GM12892 (cell line): Measurements from ENCODE around the gene TAF6.

Experiments
- POLR2A ChIP-seq: IDR thresholded peaks from 2 replicates; pipeline ENCODE4 v1.6.1; 2011; ENCODE audit warnings: low read depth, low read length, control low read depth
- POLR2AphosphoS5 ChIP-seq: IDR thresholded peaks from 2 replicates; pipeline ENCODE4 v1.6.1; 2011; ENCODE audit warnings: low read depth, low read length, control low read depth
- TAF1 ChIP-seq: IDR thresholded peaks from 2 replicates; pipeline ENCODE4 v1.6.1; 2011; ENCODE audit warnings: low read depth, mild to moderate bottlenecking, control low read depth, low read length, borderline replicate concordance

DNA sequence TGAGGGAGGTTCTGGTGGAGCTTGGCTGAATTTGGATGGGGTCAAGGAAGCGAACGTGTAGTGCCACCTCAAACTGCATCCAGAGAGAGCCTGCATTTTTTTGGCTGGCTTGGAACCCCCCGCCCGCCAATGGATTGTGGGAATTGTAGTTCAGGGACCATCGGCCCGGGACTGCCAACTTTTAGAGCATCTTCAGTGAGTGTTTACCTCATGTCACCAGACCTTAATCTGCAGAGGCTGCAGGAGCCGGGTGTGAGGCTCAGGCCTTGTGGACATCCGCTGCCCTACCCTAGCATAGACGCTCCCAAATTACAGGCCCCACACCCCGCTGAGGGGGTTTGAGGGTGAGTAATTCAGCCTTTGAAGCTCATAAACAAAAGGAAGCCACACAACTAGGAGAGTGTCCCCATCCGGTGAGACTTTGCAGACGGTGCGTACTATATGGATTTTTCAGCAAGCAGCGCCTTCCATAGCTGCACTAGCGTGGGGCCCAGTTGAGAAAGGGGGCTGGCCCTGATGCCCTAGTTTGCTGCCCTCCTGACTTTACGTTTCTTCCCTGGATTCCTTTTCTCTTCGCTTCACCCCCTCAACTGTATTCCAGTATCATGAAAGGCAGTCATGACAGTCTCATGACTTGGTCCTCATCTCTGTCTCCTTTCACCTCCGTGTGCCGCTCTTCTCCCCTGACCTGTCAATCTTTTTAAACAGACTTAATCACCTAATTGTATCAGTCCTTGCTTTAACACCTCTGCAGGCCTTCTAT lies 993 bp upstream of the TAF6 start:
- no peak for TF ChIP-seq TAF1
- TF ChIP-seq POLR2A: no peak
- no peak for TF ChIP-seq POLR2AphosphoS5
